Vagina (tissue), 2 donors: ENCODE measurements around the gene MFNG.

Experiments used
- POLR2A ChIP-seq, 2 donors: fragments of 450-650 bp; IDR thresholded peaks; one replicate each; pipeline ENCODE4 v1.6.1; 2017; ENCODE audit warnings: antibody characterized with exemption in 2 of 2, mild to moderate bottlenecking in 2 of 2, moderate library complexity in 2 of 2
- POLR2AphosphoS5 ChIP-seq, 2 donors: sonication (generic); formaldehyde crosslinking; IDR thresholded peaks; one replicate each; pipeline ENCODE4 v1.9.0; 2017; ENCODE audit warnings: antibody characterized with exemption in 2 of 2, mild to moderate bottlenecking in 2 of 2, low read depth in 1 of 2; ENCODE audit not compliant: insufficient read depth in 1 of 2
- TF ChIP-seq, protein P1 (sequence below), 3 experiments: fragments of 450-650 bp in 2 of 3; fragments of 200-600 bp in 1 of 3; sonication (generic) in 1 of 3; IDR thresholded peaks; one replicate each; pipeline ENCODE4 v1.5.1; 2017 to 2019; ENCODE audit warnings: antibody characterized with exemption in 3 of 3, mild to moderate bottlenecking in 2 of 3, moderate library complexity in 2 of 3

DNA sequence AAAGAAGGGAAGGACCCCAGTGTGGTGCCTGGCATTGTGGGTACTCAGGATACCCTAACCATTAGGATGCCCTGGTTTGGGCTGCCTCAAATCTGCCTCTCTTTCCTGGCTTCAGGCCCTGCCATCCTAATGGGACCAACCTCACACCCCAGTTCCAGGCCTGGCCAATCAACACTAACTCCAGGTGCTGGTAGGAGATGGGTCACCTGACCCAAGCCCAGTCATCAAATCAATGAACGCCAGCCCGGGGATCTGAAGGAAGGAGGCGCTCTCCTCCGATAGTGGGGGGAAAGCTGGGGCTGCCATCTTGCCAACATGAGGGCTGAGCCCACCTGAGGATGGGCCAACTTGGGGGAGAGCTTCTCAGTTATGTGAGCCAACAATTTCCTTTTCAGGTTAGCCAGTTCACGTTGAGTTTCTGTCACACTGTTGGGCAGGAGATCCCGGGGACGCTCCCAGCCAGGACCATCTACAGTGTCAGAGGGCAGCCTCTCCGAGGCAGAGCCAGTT is 12.7 kb downstream of the MFNG start:
- TF ChIP-seq POLR2AphosphoS5 (IDR thresholded peaks at IDR 0.05; ENCODE audit: insufficient read depth in 1 of 2, low read depth in 1 of 2), result no peak
- TF ChIP-seq, protein P1, sequence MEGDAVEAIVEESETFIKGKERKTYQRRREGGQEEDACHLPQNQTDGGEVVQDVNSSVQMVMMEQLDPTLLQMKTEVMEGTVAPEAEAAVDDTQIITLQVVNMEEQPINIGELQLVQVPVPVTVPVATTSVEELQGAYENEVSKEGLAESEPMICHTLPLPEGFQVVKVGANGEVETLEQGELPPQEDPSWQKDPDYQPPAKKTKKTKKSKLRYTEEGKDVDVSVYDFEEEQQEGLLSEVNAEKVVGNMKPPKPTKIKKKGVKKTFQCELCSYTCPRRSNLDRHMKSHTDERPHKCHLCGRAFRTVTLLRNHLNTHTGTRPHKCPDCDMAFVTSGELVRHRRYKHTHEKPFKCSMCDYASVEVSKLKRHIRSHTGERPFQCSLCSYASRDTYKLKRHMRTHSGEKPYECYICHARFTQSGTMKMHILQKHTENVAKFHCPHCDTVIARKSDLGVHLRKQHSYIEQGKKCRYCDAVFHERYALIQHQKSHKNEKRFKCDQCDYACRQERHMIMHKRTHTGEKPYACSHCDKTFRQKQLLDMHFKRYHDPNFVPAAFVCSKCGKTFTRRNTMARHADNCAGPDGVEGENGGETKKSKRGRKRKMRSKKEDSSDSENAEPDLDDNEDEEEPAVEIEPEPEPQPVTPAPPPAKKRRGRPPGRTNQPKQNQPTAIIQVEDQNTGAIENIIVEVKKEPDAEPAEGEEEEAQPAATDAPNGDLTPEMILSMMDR (IDR thresholded peaks at IDR 0.05), result no peak
- TF ChIP-seq POLR2A (IDR thresholded peaks at IDR 0.05), result no peak
